HG02588 (cell line): ENCODE data around the gene DMD.
"Not testable (repeated sequence)": the region's sequence is repeated elsewhere in the genome, so short reads cannot be mapped to it uniquely, and the experiment has no call there.

Source experiments
- ATAC-seq: cut with Tn5 transposase; IDR thresholded peaks from one replicate; pipeline ENCODE4 v1.9.1; 2021; ENCODE audit warnings: mild to moderate bottlenecking, moderate library complexity; ENCODE audit not compliant: unreplicated experiment

Gene DMD

DNA sequence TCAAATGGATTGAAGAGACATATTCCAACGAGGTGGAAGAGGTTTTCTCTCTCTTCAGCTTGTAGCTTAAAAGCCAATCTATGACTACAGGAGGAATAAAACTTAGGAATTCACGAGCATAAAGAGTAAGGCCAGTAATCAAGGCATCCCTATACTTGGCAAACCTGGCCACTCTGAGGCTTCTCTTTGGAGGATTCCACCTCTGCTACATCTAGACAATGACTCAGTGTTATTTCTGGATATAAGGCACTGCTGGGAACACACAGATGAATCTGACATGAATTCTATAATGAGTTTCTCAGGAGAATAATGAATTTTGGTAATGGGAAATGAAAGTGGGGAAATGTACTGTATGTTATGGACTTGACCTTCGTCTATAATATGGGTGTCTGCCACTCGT, 1123.7 kb downstream of the DMD start:
- ATAC-seq, result no peak

GRCh38 chrX:32084757-32085156, 1126.6 kb downstream of the DMD start:
- ATAC-seq, result no peak

DNA sequence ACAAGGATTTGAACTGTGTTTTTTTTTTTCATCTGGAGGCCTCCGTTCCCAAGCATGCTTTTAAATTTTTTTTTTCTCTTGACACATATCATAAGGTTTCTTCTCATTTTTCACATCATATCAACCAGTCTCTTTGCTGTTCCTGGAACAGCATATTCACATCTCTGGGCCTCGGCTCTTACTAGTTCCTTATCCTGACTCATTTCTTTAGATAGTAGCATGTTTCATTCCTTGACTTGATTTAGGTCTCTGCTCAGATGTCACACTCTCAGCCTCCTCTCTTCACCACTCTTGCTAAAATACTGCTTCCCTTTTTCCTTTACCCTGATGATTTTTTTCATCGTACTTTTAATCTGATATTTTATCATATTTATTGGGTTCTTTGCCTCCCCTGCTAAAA, 1163.1 kb downstream of the DMD start:
- no peak for ATAC-seq

DNA sequence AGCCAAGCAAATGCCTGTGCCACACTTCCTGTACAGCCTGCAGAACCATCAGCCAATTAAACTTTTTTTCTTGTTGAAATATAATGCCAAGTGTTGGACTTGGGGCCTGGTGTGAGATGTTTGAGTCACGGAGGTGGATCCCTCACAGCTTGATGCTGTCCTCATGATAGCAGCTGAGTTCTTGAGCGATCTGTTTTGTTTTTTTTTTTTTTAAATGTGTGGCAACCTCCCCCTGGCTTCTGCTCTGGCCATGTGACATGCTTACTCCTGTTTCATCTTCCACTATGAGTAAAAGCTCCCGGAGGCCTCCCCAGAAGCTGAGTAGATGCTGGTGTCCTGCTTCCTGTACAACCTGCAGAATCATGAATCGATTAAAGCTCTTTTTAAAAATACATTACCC, 1166.2 kb downstream of the DMD start:
- ATAC-seq, result no peak

- no peak for ATAC-seq
Observed at GRCh38 chrX:32041181-32041580, 1170.2 kb downstream of the DMD start.

DNA sequence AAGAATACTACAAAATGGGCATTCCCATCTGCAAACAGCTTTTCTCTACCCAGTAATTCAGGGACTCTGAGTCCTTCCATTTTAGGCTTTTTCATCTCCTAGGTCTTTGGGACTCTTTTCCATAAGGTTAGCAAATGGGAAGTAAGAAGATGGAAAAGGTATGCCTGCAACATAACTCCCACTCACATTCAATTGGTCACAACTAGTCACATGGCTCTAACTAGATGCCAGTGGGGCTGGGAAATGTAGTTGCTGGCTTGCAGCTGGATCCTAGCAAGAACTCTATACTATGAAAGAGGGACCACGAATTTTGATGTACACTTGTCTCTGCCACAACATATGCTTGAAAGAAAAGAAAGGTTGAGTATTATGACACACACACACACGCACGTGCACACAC, 1184.6 kb downstream of the DMD start:
- no peak for ATAC-seq

DNA sequence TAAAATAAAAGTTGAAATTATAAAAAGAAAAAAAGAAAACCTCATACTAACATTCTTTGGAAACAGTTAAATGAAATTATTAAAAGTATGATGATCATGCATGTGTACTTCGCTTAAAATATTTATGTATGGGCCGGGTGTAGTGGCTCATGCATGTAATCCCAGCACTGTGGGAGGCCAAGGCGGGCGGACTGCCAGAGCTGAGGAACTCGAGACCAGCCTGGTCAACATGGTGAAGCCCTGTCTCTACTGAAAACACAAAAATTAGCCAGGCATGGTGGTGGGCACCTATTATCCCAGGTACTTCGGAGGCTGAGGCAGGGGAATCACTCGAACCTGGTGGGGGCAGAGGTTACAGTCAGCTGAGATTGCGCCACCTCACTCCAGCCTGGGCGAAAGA, 1187.3 kb downstream of the DMD start:
- no peak for ATAC-seq

- ATAC-seq, result no peak
Observed at GRCh38 chrX:32016195-32016594, 1195.2 kb downstream of the DMD start.

DNA sequence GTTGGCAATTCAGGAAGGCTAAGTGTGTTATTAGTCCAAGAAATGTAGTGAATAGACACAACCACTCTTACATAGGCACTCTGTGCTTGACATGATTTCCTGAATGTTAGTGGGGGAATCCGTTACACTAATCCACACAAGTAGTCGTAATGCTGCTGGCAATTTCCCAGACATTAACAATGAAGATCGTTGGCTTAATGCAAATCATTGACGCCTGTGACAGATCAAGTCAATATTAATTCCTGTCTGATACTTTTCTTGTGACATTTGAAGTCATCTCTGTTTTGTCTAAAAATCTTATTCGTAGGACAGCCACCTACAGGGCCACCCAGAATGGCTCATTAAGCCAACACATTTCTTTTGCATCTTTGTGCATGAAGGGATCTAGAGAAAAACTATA, 1200.4 kb downstream of the DMD start:
- ATAC-seq, result no peak

DNA sequence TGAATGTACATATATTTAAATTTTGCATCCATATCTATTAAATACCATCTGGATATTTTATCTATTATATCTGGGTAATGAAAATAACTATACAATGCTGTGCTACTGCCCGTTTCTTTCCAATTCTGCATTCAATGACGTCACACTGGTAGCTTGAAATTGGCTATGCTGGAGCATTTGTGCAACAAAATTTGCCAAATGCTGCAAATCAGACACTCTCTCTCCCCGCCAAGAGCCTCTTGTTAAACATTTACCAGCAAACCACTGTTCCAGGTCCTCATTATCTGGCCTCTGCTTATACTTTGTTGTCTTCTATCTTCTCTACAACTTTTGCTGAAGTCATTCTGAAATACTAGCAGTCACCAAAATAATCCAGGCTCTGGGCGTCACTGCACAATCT, 1201.1 kb downstream of the DMD start:
- ATAC-seq, result no peak

DNA sequence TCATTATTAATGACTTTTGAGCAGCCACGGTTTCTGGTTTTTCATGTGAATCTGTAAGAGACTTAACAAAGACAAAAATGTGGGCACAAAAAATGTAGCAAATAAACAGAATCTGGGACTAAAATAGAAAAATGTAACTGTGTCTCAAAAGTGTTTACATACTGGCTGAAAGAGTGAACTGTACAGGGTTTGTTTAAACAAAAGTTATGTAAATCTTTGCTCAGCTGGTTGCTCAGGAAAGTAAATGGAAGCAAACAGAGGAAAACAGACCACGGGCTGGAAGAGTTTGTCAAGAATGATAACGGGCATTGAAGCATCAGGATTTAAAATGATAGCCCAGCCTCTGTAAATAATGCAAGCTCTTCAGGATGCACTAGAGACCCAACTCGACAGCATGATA, 1217.7 kb downstream of the DMD start:
- no peak for ATAC-seq

DNA sequence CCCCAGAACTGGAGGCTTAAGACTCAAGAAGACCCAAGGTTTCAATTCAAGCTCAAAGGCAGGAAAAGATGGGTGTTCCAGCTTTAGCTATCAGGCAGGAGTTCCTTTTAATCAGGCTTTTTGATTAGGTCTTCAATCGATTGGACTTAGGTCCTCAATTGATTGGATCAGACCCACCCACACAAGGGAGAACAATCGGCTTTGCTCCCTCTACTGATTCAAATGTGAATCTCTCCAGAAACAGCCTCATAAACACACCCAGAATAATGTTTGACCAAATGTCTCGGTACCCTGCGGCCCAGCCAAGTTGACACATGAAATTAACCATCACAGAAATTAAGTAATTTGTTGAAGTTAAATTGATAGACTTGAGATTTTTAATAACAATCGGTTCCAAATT, 1222.4 kb downstream of the DMD start:
- ATAC-seq, result no peak

- ATAC-seq, result no peak
Observed at GRCh38 chrX:31981546-31982062, 1229.7 kb downstream of the DMD start.

- no peak for ATAC-seq
Observed at GRCh38 chrX:31969714-31970113, 1241.6 kb downstream of the DMD start.

DNA sequence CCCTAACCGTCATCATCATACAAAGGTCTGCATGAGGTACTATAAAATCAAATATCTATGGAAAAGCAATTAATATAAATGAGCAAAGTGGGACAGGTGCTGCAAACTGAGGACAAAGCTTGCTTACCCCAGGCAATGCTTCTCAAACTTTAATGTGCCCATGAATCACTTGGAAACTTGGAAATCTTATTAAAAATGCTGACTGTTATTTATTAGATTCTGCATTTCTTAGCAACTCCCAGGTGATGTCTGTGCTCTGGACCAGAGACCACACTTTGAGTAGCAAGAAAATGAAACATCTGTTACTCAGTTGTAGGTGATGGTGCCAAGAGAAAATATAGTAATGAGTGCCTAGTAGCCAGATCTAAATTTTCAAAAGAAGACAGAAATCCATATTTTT, 1249.1 kb downstream of the DMD start:
- no peak for ATAC-seq

GRCh38 chrX:31934842-31935370, 1276.4 kb downstream of the DMD start:
- no peak for ATAC-seq

DNA sequence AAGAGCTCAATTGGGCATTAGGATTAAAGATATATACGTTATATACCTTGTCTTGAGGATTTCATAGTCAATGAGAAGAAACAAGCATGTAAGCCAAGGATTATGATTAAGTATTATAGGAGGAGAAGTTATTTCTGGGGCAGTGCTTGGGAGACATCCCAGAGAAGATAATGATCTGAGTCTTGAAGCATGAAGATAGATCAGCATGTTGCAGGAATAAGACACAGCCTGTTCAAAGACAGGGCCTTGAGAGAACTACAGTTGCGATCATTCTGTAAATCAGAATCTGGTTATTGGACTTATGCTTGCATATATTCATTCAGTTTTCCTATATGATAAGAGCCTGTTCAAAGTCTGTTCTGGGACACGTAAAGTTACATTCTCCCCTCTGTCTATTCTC, 1277.3 kb downstream of the DMD start:
- no peak for ATAC-seq

DNA sequence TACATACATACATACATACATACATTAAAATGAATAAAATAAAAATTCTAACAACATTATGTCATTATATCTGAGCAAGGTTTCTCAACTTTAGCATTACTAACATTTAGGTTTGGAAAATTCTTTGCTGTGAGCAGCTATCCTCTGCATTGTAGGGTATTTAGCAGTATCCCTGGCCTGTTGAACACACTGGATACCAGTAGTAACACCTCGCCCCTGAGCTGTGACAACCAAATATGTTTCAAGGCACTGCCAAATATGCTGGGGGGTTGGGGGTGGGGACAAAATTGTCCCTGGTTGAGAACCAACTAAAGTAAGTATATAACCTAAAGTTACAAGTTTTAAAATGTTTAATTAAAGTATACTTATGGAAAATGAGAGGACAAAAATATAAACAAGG, 1278.6 kb downstream of the DMD start:
- no peak for ATAC-seq

DNA sequence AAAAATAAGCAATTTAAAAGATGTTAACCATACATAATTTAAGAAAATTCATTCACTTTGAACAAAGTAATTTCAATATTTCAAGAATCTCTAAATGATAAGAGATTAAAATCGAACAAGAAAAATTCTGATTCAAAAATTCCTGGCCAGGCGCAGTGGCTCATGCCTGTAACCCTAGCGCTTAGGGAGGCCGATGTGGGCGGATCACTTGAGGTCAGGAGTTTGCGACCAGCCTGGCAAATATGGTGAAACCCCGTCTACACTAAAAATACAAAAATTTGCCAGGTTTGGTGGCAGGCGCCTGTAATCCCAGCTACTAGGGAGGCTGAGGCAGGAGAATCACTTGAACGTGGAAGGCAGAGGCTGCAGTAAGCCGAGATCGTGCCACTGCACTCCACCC, 1279.0 kb downstream of the DMD start:
- ATAC-seq, result not testable (repeated sequence)

- ATAC-seq, result no peak
Observed at GRCh38 chrX:31931225-31931624, 1280.1 kb downstream of the DMD start.

DNA sequence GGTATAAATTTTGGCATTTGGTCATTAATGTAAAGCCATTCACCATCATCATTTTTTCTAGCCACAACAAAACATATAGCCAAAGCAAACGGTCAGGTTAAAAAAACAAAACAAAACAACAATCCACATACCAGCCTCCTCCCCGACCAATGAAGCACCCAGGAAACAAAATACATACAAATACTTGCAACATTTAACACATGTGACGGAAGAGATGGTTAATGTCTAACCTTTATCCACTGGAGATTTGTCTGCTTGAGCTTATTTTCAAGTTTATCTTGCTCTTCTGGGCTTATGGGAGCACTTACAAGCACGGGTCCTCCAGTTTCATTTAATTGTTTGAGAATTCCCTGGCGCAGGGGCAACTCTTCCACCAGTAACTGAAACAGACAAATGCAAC, 1282.0 kb downstream of the DMD start:
- no peak for ATAC-seq

DNA sequence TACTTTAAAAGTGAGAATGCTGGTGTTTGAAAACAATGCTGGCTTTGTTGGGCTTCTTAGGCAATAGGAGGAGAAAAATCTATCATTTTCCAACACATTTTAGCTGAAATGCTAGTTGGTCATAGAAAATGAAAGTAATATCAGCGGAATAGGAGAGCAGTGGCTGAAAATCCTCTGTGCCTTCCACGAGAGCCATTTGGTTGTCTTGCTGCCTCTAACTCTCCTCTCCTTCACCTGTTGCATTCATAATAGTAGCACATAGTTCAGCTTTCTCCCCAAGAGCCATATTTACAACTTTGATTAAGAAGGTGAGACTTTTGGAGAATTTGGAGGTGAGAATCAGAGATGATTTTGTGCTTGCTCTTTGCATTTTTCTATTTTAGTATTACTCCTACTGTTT, 1290.1 kb downstream of the DMD start:
- no peak for ATAC-seq

DNA sequence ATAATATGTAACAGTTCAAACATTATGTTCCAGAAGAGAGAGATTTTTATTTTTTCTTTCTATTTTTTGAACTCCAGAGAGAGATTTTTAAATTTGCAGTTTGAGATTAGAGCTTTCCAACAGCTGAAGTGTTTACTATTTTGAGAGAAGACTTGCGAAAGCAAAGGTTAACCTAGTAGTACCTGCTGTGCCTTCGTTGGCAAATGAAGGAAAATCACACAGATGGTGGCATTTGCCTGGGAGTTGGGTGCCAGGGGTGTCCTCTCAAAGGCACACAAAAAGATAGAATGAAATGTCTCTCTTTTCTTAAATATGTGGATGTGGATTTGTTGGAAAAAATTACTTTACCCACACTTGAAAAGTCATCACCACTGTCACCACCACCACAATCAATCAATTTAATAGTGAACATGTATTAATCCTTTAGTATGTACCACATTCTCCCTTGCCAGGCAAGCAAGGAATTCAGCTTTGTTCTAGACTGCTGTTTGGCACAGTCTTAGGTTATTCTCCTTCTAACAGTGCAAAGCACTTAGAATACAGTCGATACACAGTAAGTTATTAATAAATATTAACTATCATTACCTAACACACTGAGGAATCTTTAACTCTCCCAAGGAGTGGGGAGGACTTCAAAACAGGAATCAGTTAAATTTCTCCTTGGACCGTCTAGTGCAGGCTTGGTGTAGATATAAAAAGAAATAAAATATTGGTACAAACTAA, 1301.3 kb downstream of the DMD start:
- no peak for ATAC-seq
